ENCODE results near the gene TEAD3. TPM values are rescaled to one million over a fixed set of nuclear protein-coding genes. Genes with fewer than 3 reads are reported as not detected.

TEAD3 gene
- total RNA-seq, 1 experiment from 2014 or later: 9.2 TPM

GRCh38 chr6:35474131-35474941, 22.5 kb downstream of the TEAD3 start:
- Histone ChIP-seq H3K36me3 (peaks cover 35% of the 10 kb centered on the region), H3K27me3 (no peaks in the 10 kb centered on the region), H3K9me3 (no peaks in the 10 kb centered on the region), H3K4me3 (no peak overlapping the region)
- no peak for DNase-seq

GRCh38 chr6:35473850-35474130, 23.1 kb downstream of the TEAD3 start:
- DNase-seq: no peak
- H3K27me3 ChIP-seq: no peaks in the 10 kb centered on the region
- no peak overlapping the region for H3K4me3 ChIP-seq
- H3K36me3 ChIP-seq: peaks cover 41% of the 10 kb centered on the region
- H3K9me3 ChIP-seq: no peaks in the 10 kb centered on the region

- peaks cover 46% of the 10 kb centered on the region for H3K36me3 ChIP-seq
- DNase-seq: no peak
- H3K9me3 ChIP-seq: 0 out of 2 replicates have a peak, but pooled peaks cover 2% of the 10 kb centered on the region
- H3K27me3 ChIP-seq: no peaks in the 10 kb centered on the region
- H3K4me3 ChIP-seq: no peak overlapping the region
These were observed 23.6 kb downstream of the TEAD3 start for GRCh38 chr6:35473075-35473849.

GRCh38 chr6:35471836-35472345, 25.0 kb downstream of the TEAD3 start:
- Histone ChIP-seq H3K9me3 (0 out of 2 replicates have a peak, but pooled peaks cover 2% of the 10 kb centered on the region), H3K4me3 (peak overlapping the region; percentile 97; the same call in 1 of the 2 replicates), H3K36me3 (peaks cover 53% of the 10 kb centered on the region), H3K27me3 (no peaks in the 10 kb centered on the region)
- DNase-seq: no peak

GRCh38 chr6:35470663-35471120, 26.2 kb downstream of the TEAD3 start:
- H3K36me3 ChIP-seq: peaks cover 53% of the 10 kb centered on the region
- H3K9me3 ChIP-seq: 0 out of 2 replicates have a peak, but pooled peaks cover 2% of the 10 kb centered on the region
- H3K27me3 ChIP-seq: no peaks in the 10 kb centered on the region
- no peak for DNase-seq
- H3K4me3 ChIP-seq: peak overlapping the region; percentile 97

GRCh38 chr6:35469751-35470662, 26.9 kb downstream of the TEAD3 start:
- H3K36me3 ChIP-seq: peaks cover 53% of the 10 kb centered on the region
- H3K9me3 ChIP-seq: 0 out of 2 replicates have a peak, but pooled peaks cover 2% of the 10 kb centered on the region
- no peak for DNase-seq
- H3K27me3 ChIP-seq: no peaks in the 10 kb centered on the region
- H3K4me3 ChIP-seq: peak overlapping the region; percentile 97

GRCh38 chr6:35468980-35469750, 27.7 kb downstream of the TEAD3 start:
- DNase-seq: peak; percentile 54

GRCh38 chr6:35468181-35468979, 28.5 kb downstream of the TEAD3 start, which contains the start of gene RPL10A:
TSS of gene RPL10A (plus strand) at chr6:35468401. CDS start at chr6:35468435, 34 bp downstream.
- Histone ChIP-seq H3K4me3 (peak within 1 kb of the TSS; percentile 97), H3K9me3 (0 out of 2 replicates have a peak, but pooled peaks cover 2% of the 10 kb centered on the region), H3K36me3 (peaks cover 53% of the 10 kb centered on the region), H3K27me3 (no peaks in the 10 kb centered on the region)
- peak; percentile 92 for DNase-seq

More at GRCh38 chr6:35468980-35469750, 27.7 kb downstream of the TEAD3 start:
- 0 out of 2 replicates have a peak, but pooled peaks cover 2% of the 10 kb centered on the region for H3K9me3 ChIP-seq
- peaks cover 53% of the 10 kb centered on the region for H3K36me3 ChIP-seq
- H3K27me3 ChIP-seq: no peaks in the 10 kb centered on the region
- H3K4me3 ChIP-seq: peak overlapping the region; percentile 97

- no peak for DNase-seq
- Histone ChIP-seq H3K4me3 (no peak overlapping the region), H3K9me3 (0 out of 2 replicates have a peak, but pooled peaks cover 2% of the 10 kb centered on the region), H3K27me3 (no peaks in the 10 kb centered on the region), H3K36me3 (peaks cover 45% of the 10 kb centered on the region)
These were observed 31.2 kb downstream of the TEAD3 start for GRCh38 chr6:35465646-35466045.

- Histone ChIP-seq H3K9me3 (no peaks in the 10 kb centered on the region), H3K27me3 (no peaks in the 10 kb centered on the region), H3K4me3 (no peak overlapping the region), H3K36me3 (peaks cover 27% of the 10 kb centered on the region)
- no peak for DNase-seq
These were observed 33.6 kb downstream of the TEAD3 start for GRCh38 chr6:35463292-35463691.

- Histone ChIP-seq H3K4me3 (no peak overlapping the region), H3K36me3 (peaks cover 28% of the 10 kb centered on the region), H3K9me3 (no peaks in the 10 kb centered on the region), H3K27me3 (no peaks in the 10 kb centered on the region)
- DNase-seq: no peak
These were observed 35.6 kb downstream of the TEAD3 start for GRCh38 chr6:35461270-35461669.

- no peak for DNase-seq
- Histone ChIP-seq H3K27me3 (no peaks in the 10 kb centered on the region), H3K4me3 (no peak overlapping the region), H3K9me3 (no peaks in the 10 kb centered on the region), H3K36me3 (peaks cover 27% of the 10 kb centered on the region)
These were observed 39.0 kb downstream of the TEAD3 start for GRCh38 chr6:35457907-35458306.

- H3K36me3 ChIP-seq: peaks cover 18% of the 10 kb centered on the region
- H3K4me3 ChIP-seq: no peak overlapping the region
- H3K27me3 ChIP-seq: no peaks in the 10 kb centered on the region
- DNase-seq: no peak
- H3K9me3 ChIP-seq: no peaks in the 10 kb centered on the region
These were observed 42.3 kb downstream of the TEAD3 start for GRCh38 chr6:35454391-35455110.

GRCh38 chr6:35453236-35453635, 43.6 kb downstream of the TEAD3 start:
- DNase-seq: no peak
- H3K36me3 ChIP-seq: peaks cover 15% of the 10 kb centered on the region; the same call in 1 of the 2 replicates
- H3K4me3 ChIP-seq: peak overlapping the region; percentile 62
- H3K9me3 ChIP-seq: no peaks in the 10 kb centered on the region
- H3K27me3 ChIP-seq: no peaks in the 10 kb centered on the region
